ENCODE measurements around the gene THRB.
"Not testable (repeated sequence)": the region's sequence is repeated elsewhere in the genome, so short reads cannot be mapped to it uniquely, and the experiment has no call there.

THRB gene

GRCh38 chr3:24400015-24400414 is 94.6 kb downstream of the THRB start:
- no peak for DNase-seq

- DNase-seq: no peak
Measured at GRCh38 chr3:24399614-24400013, 95.0 kb downstream of the THRB start.

GRCh38 chr3:24398712-24399111 is 95.9 kb downstream of the THRB start:
- not testable (repeated sequence) for DNase-seq

GRCh38 chr3:24396338-24396737 is 98.3 kb downstream of the THRB start:
- DNase-seq: no peak

- DNase-seq: no peak
Measured at GRCh38 chr3:24394754-24395153, 99.9 kb downstream of the THRB start.

GRCh38 chr3:24393316-24393715 is 101.3 kb downstream of the THRB start:
- DNase-seq: no peak

- DNase-seq: no peak
Measured at GRCh38 chr3:24390169-24391130, 104.2 kb downstream of the THRB start.

GRCh38 chr3:24389108-24390090 is 105.3 kb downstream of the THRB start:
- DNase-seq: no peak

- DNase-seq: no peak
Measured at GRCh38 chr3:24388611-24389010, 106.0 kb downstream of the THRB start.

GRCh38 chr3:24388159-24388558 is 106.5 kb downstream of the THRB start:
- DNase-seq: no peak

- no peak for DNase-seq
Measured at GRCh38 chr3:24387493-24387892, 107.2 kb downstream of the THRB start.

- no peak for DNase-seq
Measured at GRCh38 chr3:24387000-24387399, 107.7 kb downstream of the THRB start.

- DNase-seq: no peak
Measured at GRCh38 chr3:24386458-24386857, 108.2 kb downstream of the THRB start.

GRCh38 chr3:24385012-24385615 is 109.5 kb downstream of the THRB start:
- DNase-seq: no peak

GRCh38 chr3:24382647-24383046 is 112.0 kb downstream of the THRB start:
- no peak for DNase-seq

GRCh38 chr3:24379936-24380335 is 114.7 kb downstream of the THRB start:
- DNase-seq: no peak

GRCh38 chr3:24378313-24378712 is 116.3 kb downstream of the THRB start:
- DNase-seq: no peak

- no peak for DNase-seq
Measured at GRCh38 chr3:24377218-24377993, 117.2 kb downstream of the THRB start.

- no peak for DNase-seq
Measured at GRCh38 chr3:24375947-24376384, 118.7 kb downstream of the THRB start.

- no peak for DNase-seq
Measured at GRCh38 chr3:24374801-24375200, 119.8 kb downstream of the THRB start.

- no peak for DNase-seq
Measured at GRCh38 chr3:24373198-24373959, 121.3 kb downstream of the THRB start.

Measured in cortex of kidney (tissue), 1 donor.